Skeletal muscle satellite cell (primary cell): ENCODE data around the gene NKX6-1.

ENCODE experiments used
- H3K27me3 ChIP-seq: 2 replicates; pipeline ENCODE4 v1.7.0; 2013; ENCODE audit warnings: low read length; ENCODE audit not compliant: control insufficient read depth, insufficient read depth
- H3K36me3 ChIP-seq: 2 replicates; pipeline ENCODE4 v1.7.0; 2013; ENCODE audit warnings: mild to moderate bottlenecking, control low read depth, low read length; ENCODE audit not compliant: insufficient read depth
- H3K4me1 ChIP-seq: 2 replicates; pipeline ENCODE4 v1.7.0; 2013; ENCODE audit warnings: low read length; ENCODE audit not compliant: control insufficient read depth, insufficient read depth
- H3K4me2 ChIP-seq: 2 replicates; pipeline ENCODE4 v1.7.0; 2013; ENCODE audit warnings: mild to moderate bottlenecking, low read length
- H3K4me3 ChIP-seq: 2 replicates; pipeline ENCODE4 v1.7.0; 2013; ENCODE audit warnings: low read length
- H3K9ac ChIP-seq: 2 replicates; pipeline ENCODE4 v1.7.0; 2013; ENCODE audit warnings: mild to moderate bottlenecking, low read depth, low read length, moderate library complexity
- H3K9me3 ChIP-seq: replicated peaks from 2 replicates; pipeline ENCODE4 v1.7.0; 2013; ENCODE audit warnings: mild to moderate bottlenecking, control low read depth, low read length

Gene NKX6-1

GRCh38 chr4:84507941-84508340 lies 8.8 kb upstream of the NKX6-1 start:
- H3K4me3 ChIP-seq: no peak overlapping the region
- H3K4me1 ChIP-seq: no peaks in the 10 kb centered on the region
- no peak overlapping the region for H3K9ac ChIP-seq
- no peaks in the 10 kb centered on the region for H3K36me3 ChIP-seq
- no peak overlapping the region for H3K4me2 ChIP-seq
- H3K9me3 ChIP-seq: no peaks in the 10 kb centered on the region
- H3K27me3 ChIP-seq: peaks cover 38% of the 10 kb centered on the region

GRCh38 chr4:84504821-84505220 lies 5.7 kb upstream of the NKX6-1 start:
- Histone ChIP-seq H3K9ac (no peak overlapping the region), H3K36me3 (no peaks in the 10 kb centered on the region), H3K4me2 (no peak overlapping the region), H3K4me1 (peaks cover 5% of the 10 kb centered on the region), H3K9me3 (no peaks in the 10 kb centered on the region), H3K4me3 (no peak overlapping the region), H3K27me3 (peaks cover 69% of the 10 kb centered on the region)

- Histone ChIP-seq H3K4me1 (peaks cover 8% of the 10 kb centered on the region), H3K4me3 (no peak overlapping the region), H3K9me3 (no peaks in the 10 kb centered on the region), H3K4me2 (no peak overlapping the region), H3K9ac (no peak overlapping the region), H3K36me3 (no peaks in the 10 kb centered on the region), H3K27me3 (peaks cover 67% of the 10 kb centered on the region)
These were observed 4.7 kb upstream of the NKX6-1 start for GRCh38 chr4:84503495-84504437.

- Histone ChIP-seq H3K4me3 (no peak overlapping the region), H3K4me1 (peaks cover 14% of the 10 kb centered on the region), H3K27me3 (peaks cover 61% of the 10 kb centered on the region), H3K9ac (no peak overlapping the region), H3K4me2 (no peak overlapping the region), H3K36me3 (no peaks in the 10 kb centered on the region), H3K9me3 (no peaks in the 10 kb centered on the region)
These were observed 3.9 kb upstream of the NKX6-1 start for GRCh38 chr4:84502955-84503373.

GRCh38 chr4:84502333-84502954 lies 3.4 kb upstream of the NKX6-1 start:
- Histone ChIP-seq H3K27me3 (peaks cover 57% of the 10 kb centered on the region), H3K36me3 (no peaks in the 10 kb centered on the region), H3K4me3 (no peak overlapping the region), H3K9ac (no peak overlapping the region), H3K4me2 (no peak overlapping the region), H3K9me3 (no peaks in the 10 kb centered on the region), H3K4me1 (peaks cover 16% of the 10 kb centered on the region)

GRCh38 chr4:84501721-84502267 lies 2.7 kb upstream of the NKX6-1 start:
- peaks cover 20% of the 10 kb centered on the region for H3K4me1 ChIP-seq
- H3K9ac ChIP-seq: no peak overlapping the region
- H3K4me3 ChIP-seq: no peak overlapping the region
- H3K9me3 ChIP-seq: no peaks in the 10 kb centered on the region
- peaks cover 57% of the 10 kb centered on the region for H3K27me3 ChIP-seq
- no peaks in the 10 kb centered on the region for H3K36me3 ChIP-seq
- no peak overlapping the region for H3K4me2 ChIP-seq

GRCh38 chr4:84501202-84501503 lies 2.1 kb upstream of the NKX6-1 start:
- peaks cover 21% of the 10 kb centered on the region for H3K4me1 ChIP-seq
- H3K4me3 ChIP-seq: no peak overlapping the region
- H3K4me2 ChIP-seq: no peak overlapping the region
- no peak overlapping the region for H3K9ac ChIP-seq
- peaks cover 54% of the 10 kb centered on the region for H3K27me3 ChIP-seq
- no peaks in the 10 kb centered on the region for H3K9me3 ChIP-seq
- no peaks in the 10 kb centered on the region for H3K36me3 ChIP-seq

- Histone ChIP-seq H3K9me3 (no peaks in the 10 kb centered on the region), H3K36me3 (no peaks in the 10 kb centered on the region), H3K9ac (no peak overlapping the region), H3K4me3 (no peak overlapping the region), H3K4me1 (peaks cover 21% of the 10 kb centered on the region), H3K4me2 (no peak overlapping the region), H3K27me3 (peaks cover 49% of the 10 kb centered on the region)
These were observed 1.5 kb upstream of the NKX6-1 start for GRCh38 chr4:84500386-84501201.

GRCh38 chr4:84499624-84499982 lies 511 bp upstream of the NKX6-1 start:
- Histone ChIP-seq H3K27me3 (peaks cover 48% of the 10 kb centered on the region), H3K4me2 (peak overlapping the region; percentile 98), H3K4me3 (peak overlapping the region; percentile 82), H3K36me3 (no peaks in the 10 kb centered on the region), H3K4me1 (peaks cover 21% of the 10 kb centered on the region), H3K9ac (no peak overlapping the region), H3K9me3 (no peaks in the 10 kb centered on the region)

GRCh38 chr4:84498203-84498934 lies 723 bp downstream of the NKX6-1 start:
- Histone ChIP-seq H3K9me3 (no peaks in the 10 kb centered on the region), H3K9ac (peak overlapping the region; percentile 74), H3K27me3 (peaks cover 38% of the 10 kb centered on the region), H3K4me3 (peak overlapping the region; percentile 82), H3K36me3 (no peaks in the 10 kb centered on the region), H3K4me1 (peaks cover 25% of the 10 kb centered on the region), H3K4me2 (peak overlapping the region; percentile 98)
